ENCODE measurements around the gene INSIG2.
"Not testable (repeated sequence)": the region's sequence is repeated elsewhere in the genome, so short reads cannot be mapped to it uniquely, and the experiment has no call there.

INSIG2 gene

GRCh38 chr2:118059919-118060478 lies 28.3 kb upstream of the INSIG2 start:
- DNase-seq (ENCODE audit: low read depth) = no peak

GRCh38 chr2:118061135-118061955 lies 26.9 kb upstream of the INSIG2 start:
- no peak for DNase-seq (ENCODE audit: low read depth)

GRCh38 chr2:118062048-118062447 lies 26.2 kb upstream of the INSIG2 start:
- DNase-seq (ENCODE audit: low read depth) = no peak

- no peak for DNase-seq (ENCODE audit: low read depth)
These were observed 25.6 kb upstream of the INSIG2 start for GRCh38 chr2:118062669-118063068.

GRCh38 chr2:118065015-118065706 lies 23.1 kb upstream of the INSIG2 start:
- DNase-seq (ENCODE audit: low read depth) = no peak

- no peak for DNase-seq (ENCODE audit: low read depth)
These were observed 22.3 kb upstream of the INSIG2 start for GRCh38 chr2:118065921-118066511.

GRCh38 chr2:118077636-118078247 lies 10.5 kb upstream of the INSIG2 start:
- DNase-seq (ENCODE audit: low read depth) = no peak

- DNase-seq (ENCODE audit: low read depth) = no peak
These were observed 9.5 kb upstream of the INSIG2 start for GRCh38 chr2:118078734-118079133.

GRCh38 chr2:118084491-118085089 lies 3.7 kb upstream of the INSIG2 start:
- no peak for DNase-seq (ENCODE audit: low read depth)

GRCh38 chr2:118085173-118086023 lies 2.9 kb upstream of the INSIG2 start:
- DNase-seq (ENCODE audit: low read depth) = no peak

- no peak for DNase-seq (ENCODE audit: low read depth)
These were observed 2.1 kb upstream of the INSIG2 start for GRCh38 chr2:118086024-118086633.

GRCh38 chr2:118089139-118089800 lies 999 bp downstream of the INSIG2 start:
- DNase-seq (ENCODE audit: low read depth) = no peak

- DNase-seq (ENCODE audit: low read depth) = no peak
These were observed 2.3 kb downstream of the INSIG2 start for GRCh38 chr2:118090387-118091139.

GRCh38 chr2:118091140-118091478 lies 2.8 kb downstream of the INSIG2 start:
- no peak for DNase-seq (ENCODE audit: low read depth)

GRCh38 chr2:118091631-118092030 lies 3.4 kb downstream of the INSIG2 start:
- no peak for DNase-seq (ENCODE audit: low read depth)

- DNase-seq (ENCODE audit: low read depth) = not testable (repeated sequence)
These were observed 5.8 kb downstream of the INSIG2 start for GRCh38 chr2:118094102-118094501.

GRCh38 chr2:118094503-118094902 lies 6.2 kb downstream of the INSIG2 start:
- DNase-seq (ENCODE audit: low read depth) = no peak

- no peak for DNase-seq (ENCODE audit: low read depth)
These were observed 7.3 kb downstream of the INSIG2 start for GRCh38 chr2:118095610-118096009.

GRCh38 chr2:118097657-118098056 lies 9.4 kb downstream of the INSIG2 start:
- DNase-seq (ENCODE audit: low read depth) = no peak
